ENCODE results near the gene PTGFRN. TPM values are rescaled to one million over a fixed set of nuclear protein-coding genes. Genes with fewer than 3 reads are reported as not detected.

PTGFRN gene
- total and polyA plus RNA-seq, 2 experiments from 2014 or later, result 17.4 to 32.7 TPM

DNA sequence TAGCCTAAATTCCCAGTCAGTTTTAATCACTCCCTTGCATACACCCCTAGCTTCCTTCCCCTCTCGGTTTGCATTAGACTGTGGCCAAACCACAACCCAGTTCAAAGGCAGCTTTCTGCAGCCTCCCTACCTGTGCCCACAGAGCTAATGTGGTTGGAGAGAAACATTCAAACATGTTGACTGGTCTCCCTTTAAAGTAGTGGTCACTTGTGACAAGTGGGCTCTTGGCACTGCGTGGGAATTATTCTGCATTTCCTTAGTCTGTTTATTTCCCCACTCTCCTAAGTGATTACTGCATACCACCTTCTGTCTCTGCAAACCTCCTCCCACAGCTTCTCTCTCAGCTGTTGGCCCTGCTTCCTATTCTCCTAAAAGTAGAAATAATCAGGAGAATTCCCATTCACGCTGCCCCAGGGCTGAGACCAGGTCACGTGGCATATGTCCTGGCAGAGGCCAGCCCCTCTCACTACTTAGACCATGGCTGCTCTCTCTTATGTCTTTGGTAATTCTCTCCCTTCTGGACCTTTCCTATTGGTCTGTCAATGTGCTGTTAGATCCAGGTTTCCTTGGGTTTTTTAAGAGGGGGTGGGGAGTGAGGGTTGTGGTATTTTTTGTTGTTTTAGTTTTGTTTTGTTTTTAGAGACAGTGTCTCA lies 53.4 kb downstream of the PTGFRN start:
- Mint-ChIP-seq H3K4me3 (no peak overlapping the region), H3K9me3 (no peaks in the 10 kb centered on the region; the same call in 2 of the 3 replicates), H3K27ac (no peak overlapping the region), H3K27me3 (ENCODE audit: insufficient read depth, low read depth, poor library complexity) (peaks cover 4% of the 10 kb centered on the region), H3K4me1 (no peaks in the 10 kb centered on the region), H3K36me3 (ENCODE audit: low read depth) (peaks cover 21% of the 10 kb centered on the region)
- H4K20me1 ChIP-seq (replicated peaks; ENCODE audit: insufficient read depth), result no peaks in the 10 kb centered on the region
- no peaks in the 10 kb centered on the region for H3F3A ChIP-seq (replicated peaks; ENCODE audit: low read depth)
- H3K36me3 ChIP-seq (ENCODE audit: insufficient read depth), result peaks cover 7% of the 10 kb centered on the region
- no peak overlapping the region for H2AFZ ChIP-seq
- ATAC-seq (no peak), DNase-seq (ENCODE audit: low spot score) (no peak)
- H3K9me2 ChIP-seq (ENCODE audit: insufficient read depth), result no peaks in the 10 kb centered on the region
- H3K4me2 ChIP-seq, result no peak overlapping the region
- no peaks in the 10 kb centered on the region for H3K27me3 ChIP-seq (ENCODE audit: insufficient read depth)
- no peaks in the 10 kb centered on the region for H3K4me1 ChIP-seq (ENCODE audit: insufficient read depth)
- H3K79me2 ChIP-seq (replicated peaks; ENCODE audit: insufficient read depth), result no peaks in the 10 kb centered on the region
- TF ChIP-seq EZH2phosphoT487 (IDR thresholded peaks at IDR 0.05; ENCODE audit: unreplicated experiment), result no peak
- no peak for TF ChIP-seq ZNF114 (CRISPR knock-in tag; IDR thresholded peaks at IDR 0.05)
- no peak for TF ChIP-seq ZNF331 (CRISPR knock-in tag; IDR thresholded peaks at IDR 0.05; ENCODE audit: low read depth)
- TF ChIP-seq EZH2 (IDR thresholded peaks at IDR 0.05; ENCODE audit: low read depth, unreplicated experiment), result no peak
- H3K27ac ChIP-seq (ENCODE audit: low read depth), result no peak overlapping the region
- H3K4me3 ChIP-seq, result no peak overlapping the region

DNA sequence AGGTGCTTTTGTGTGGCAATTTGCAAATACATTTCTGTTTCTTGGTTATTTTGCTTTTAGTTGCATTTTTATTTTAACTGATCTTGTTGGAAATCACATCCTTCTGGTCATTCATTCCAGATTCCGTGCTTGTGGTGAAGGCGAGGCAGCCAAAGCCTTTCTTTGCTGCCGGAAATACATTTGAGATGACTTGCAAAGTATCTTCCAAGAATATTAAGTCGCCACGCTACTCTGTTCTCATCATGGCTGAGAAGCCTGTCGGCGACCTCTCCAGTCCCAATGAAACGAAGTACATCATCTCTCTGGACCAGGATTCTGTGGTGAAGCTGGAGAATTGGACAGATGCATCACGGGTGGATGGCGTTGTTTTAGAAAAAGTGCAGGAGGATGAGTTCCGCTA lies 57.1 kb downstream of the PTGFRN start:
- ATAC-seq, result no peak
- no peaks in the 10 kb centered on the region; the same call in 1 of the 3 replicates for H3K4me1 Mint-ChIP-seq
- no peaks in the 10 kb centered on the region for H3K27me3 ChIP-seq (ENCODE audit: insufficient read depth)
- no peaks in the 10 kb centered on the region for H3K79me2 ChIP-seq (replicated peaks; ENCODE audit: insufficient read depth)
- no peak overlapping the region for H3K27ac Mint-ChIP-seq
- no peaks in the 10 kb centered on the region for H3K9me2 ChIP-seq (ENCODE audit: insufficient read depth)
- H3K36me3 ChIP-seq (ENCODE audit: insufficient read depth), result peaks cover 7% of the 10 kb centered on the region
- H2AFZ ChIP-seq, result no peak overlapping the region
- no peaks in the 10 kb centered on the region; the same call in 2 of the 3 replicates for H3K9me3 Mint-ChIP-seq
- DNase-seq (ENCODE audit: low spot score), result no peak
- H4K20me1 ChIP-seq (replicated peaks; ENCODE audit: insufficient read depth), result no peaks in the 10 kb centered on the region
- no peak overlapping the region for H3K4me3 ChIP-seq
- H3K27ac ChIP-seq (ENCODE audit: low read depth), result no peak overlapping the region
- H3K4me1 ChIP-seq (ENCODE audit: insufficient read depth), result no peaks in the 10 kb centered on the region
- H3K27me3 Mint-ChIP-seq (ENCODE audit: insufficient read depth, low read depth, poor library complexity), result no peaks in the 10 kb centered on the region
- H3K36me3 Mint-ChIP-seq (ENCODE audit: low read depth), result peaks cover 22% of the 10 kb centered on the region
- no peak overlapping the region for H3K4me2 ChIP-seq
- no peak overlapping the region for H3K4me3 Mint-ChIP-seq
- H3F3A ChIP-seq (replicated peaks; ENCODE audit: low read depth), result no peaks in the 10 kb centered on the region
- TF ChIP-seq STAT1 (IDR thresholded peaks at IDR 0.05; ENCODE audit: unreplicated experiment) (no peak), CREB1 (CRISPR knock-in tag; IDR thresholded peaks at IDR 0.05; ENCODE audit: low read depth) (no peak), EZH2phosphoT487 (IDR thresholded peaks at IDR 0.05; ENCODE audit: unreplicated experiment) (no peak), NANOG (IDR thresholded peaks at IDR 0.05; ENCODE audit: borderline replicate concordance) (no peak), POLR2AphosphoS5 (IDR thresholded peaks at IDR 0.05; ENCODE audit: low read depth) (no peak)
- TF ChIP-seq, protein P1, sequence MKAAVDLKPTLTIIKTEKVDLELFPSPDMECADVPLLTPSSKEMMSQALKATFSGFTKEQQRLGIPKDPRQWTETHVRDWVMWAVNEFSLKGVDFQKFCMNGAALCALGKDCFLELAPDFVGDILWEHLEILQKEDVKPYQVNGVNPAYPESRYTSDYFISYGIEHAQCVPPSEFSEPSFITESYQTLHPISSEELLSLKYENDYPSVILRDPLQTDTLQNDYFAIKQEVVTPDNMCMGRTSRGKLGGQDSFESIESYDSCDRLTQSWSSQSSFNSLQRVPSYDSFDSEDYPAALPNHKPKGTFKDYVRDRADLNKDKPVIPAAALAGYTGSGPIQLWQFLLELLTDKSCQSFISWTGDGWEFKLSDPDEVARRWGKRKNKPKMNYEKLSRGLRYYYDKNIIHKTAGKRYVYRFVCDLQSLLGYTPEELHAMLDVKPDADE (IDR thresholded peaks at IDR 0.05), result no peak
- TF ChIP-seq, protein P2, sequence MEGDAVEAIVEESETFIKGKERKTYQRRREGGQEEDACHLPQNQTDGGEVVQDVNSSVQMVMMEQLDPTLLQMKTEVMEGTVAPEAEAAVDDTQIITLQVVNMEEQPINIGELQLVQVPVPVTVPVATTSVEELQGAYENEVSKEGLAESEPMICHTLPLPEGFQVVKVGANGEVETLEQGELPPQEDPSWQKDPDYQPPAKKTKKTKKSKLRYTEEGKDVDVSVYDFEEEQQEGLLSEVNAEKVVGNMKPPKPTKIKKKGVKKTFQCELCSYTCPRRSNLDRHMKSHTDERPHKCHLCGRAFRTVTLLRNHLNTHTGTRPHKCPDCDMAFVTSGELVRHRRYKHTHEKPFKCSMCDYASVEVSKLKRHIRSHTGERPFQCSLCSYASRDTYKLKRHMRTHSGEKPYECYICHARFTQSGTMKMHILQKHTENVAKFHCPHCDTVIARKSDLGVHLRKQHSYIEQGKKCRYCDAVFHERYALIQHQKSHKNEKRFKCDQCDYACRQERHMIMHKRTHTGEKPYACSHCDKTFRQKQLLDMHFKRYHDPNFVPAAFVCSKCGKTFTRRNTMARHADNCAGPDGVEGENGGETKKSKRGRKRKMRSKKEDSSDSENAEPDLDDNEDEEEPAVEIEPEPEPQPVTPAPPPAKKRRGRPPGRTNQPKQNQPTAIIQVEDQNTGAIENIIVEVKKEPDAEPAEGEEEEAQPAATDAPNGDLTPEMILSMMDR (conservative IDR thresholded peaks at IDR 0.05; ENCODE audit: low read depth in 2 of 2), result no peak
- TF ChIP-seq, protein P3, sequence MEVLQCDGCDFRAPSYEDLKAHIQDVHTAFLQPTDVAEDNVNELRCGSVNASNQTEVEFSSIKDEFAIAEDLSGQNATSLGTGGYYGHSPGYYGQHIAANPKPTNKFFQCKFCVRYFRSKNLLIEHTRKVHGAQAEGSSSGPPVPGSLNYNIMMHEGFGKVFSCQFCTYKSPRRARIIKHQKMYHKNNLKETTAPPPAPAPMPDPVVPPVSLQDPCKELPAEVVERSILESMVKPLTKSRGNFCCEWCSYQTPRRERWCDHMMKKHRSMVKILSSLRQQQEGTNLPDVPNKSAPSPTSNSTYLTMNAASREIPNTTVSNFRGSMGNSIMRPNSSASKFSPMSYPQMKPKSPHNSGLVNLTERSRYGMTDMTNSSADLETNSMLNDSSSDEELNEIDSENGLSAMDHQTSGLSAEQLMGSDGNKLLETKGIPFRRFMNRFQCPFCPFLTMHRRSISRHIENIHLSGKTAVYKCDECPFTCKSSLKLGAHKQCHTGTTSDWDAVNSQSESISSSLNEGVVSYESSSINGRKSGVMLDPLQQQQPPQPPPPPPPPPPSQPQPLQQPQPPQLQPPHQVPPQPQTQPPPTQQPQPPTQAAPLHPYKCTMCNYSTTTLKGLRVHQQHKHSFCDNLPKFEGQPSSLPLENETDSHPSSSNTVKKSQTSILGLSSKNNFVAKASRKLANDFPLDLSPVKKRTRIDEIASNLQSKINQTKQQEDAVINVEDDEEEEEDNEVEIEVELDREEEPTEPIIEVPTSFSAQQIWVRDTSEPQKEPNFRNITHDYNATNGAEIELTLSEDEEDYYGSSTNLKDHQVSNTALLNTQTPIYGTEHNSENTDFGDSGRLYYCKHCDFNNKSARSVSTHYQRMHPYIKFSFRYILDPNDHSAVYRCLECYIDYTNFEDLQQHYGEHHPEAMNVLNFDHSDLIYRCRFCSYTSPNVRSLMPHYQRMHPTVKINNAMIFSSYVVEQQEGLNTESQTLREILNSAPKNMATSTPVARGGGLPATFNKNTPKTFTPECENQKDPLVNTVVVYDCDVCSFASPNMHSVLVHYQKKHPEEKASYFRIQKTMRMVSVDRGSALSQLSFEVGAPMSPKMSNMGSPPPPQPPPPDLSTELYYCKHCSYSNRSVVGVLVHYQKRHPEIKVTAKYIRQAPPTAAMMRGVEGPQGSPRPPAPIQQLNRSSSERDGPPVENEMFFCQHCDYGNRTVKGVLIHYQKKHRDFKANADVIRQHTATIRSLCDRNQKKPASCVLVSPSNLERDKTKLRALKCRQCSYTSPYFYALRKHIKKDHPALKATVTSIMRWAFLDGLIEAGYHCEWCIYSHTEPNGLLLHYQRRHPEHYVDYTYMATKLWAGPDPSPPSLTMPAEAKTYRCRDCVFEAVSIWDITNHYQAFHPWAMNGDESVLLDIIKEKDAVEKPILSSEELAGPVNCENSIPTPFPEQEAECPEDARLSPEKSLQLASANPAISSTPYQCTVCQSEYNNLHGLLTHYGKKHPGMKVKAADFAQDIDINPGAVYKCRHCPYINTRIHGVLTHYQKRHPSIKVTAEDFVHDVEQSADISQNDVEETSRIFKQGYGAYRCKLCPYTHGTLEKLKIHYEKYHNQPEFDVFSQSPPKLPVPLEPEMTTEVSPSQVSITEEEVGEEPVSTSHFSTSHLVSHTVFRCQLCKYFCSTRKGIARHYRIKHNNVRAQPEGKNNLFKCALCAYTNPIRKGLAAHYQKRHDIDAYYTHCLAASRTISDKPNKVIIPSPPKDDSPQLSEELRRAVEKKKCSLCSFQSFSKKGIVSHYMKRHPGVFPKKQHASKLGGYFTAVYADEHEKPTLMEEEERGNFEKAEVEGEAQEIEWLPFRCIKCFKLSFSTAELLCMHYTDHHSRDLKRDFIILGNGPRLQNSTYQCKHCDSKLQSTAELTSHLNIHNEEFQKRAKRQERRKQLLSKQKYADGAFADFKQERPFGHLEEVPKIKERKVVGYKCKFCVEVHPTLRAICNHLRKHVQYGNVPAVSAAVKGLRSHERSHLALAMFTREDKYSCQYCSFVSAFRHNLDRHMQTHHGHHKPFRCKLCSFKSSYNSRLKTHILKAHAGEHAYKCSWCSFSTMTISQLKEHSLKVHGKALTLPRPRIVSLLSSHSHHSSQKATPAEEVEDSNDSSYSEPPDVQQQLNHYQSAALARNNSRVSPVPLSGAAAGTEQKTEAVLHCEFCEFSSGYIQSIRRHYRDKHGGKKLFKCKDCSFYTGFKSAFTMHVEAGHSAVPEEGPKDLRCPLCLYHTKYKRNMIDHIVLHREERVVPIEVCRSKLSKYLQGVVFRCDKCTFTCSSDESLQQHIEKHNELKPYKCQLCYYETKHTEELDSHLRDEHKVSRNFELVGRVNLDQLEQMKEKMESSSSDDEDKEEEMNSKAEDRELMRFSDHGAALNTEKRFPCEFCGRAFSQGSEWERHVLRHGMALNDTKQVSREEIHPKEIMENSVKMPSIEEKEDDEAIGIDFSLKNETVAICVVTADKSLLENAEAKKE (CRISPR knock-in tag; IDR thresholded peaks at IDR 0.05), result no peak
